Endothelial cell (in vitro differentiated cells): ENCODE results near the gene GRAMD2A. TPM values are rescaled to one million over a fixed set of nuclear protein-coding genes. Genes with fewer than 3 reads are reported as not detected.

Experiments used
- DNase-seq: peaks from one replicate; pipeline ENCODE4 v3.0.0; 2021; ENCODE audit warnings: low spot score
- H3K27ac Mint-ChIP-seq: one replicate; pipeline ENCODE4 v1.8.0; 2021; ENCODE audit warnings: mixed read lengths, inconsistent platforms; ENCODE audit not compliant: unreplicated experiment
- H3K27me3 Mint-ChIP-seq: one replicate; pipeline ENCODE4 v1.8.0; 2021; ENCODE audit warnings: mild to moderate bottlenecking, moderate library complexity, mixed read lengths, inconsistent platforms; ENCODE audit not compliant: unreplicated experiment
- H3K36me3 Mint-ChIP-seq: one replicate; pipeline ENCODE4 v1.8.0; 2021; ENCODE audit warnings: mild to moderate bottlenecking, low read depth, mixed read lengths, inconsistent platforms; ENCODE audit not compliant: unreplicated experiment
- H3K4me1 Mint-ChIP-seq: one replicate; pipeline ENCODE4 v1.8.0; 2021; ENCODE audit warnings: mild to moderate bottlenecking, mixed read lengths, inconsistent platforms; ENCODE audit not compliant: unreplicated experiment
- H3K4me3 Mint-ChIP-seq: one replicate; pipeline ENCODE4 v1.8.0; 2021; ENCODE audit warnings: mild to moderate bottlenecking, mixed read lengths, inconsistent platforms; ENCODE audit not compliant: unreplicated experiment
- H3K9me3 Mint-ChIP-seq: one replicate; pipeline ENCODE4 v1.8.0; 2021; ENCODE audit warnings: mixed read lengths, inconsistent platforms; ENCODE audit not compliant: unreplicated experiment
- total RNA-seq: library from RNA; stranded (reverse); fragmentation: NEBNext Ultra II Directional; extraction: Animal tissue kit (Norgen Biotek cat#: 25700); gene quantifications from one replicate; pipeline ENCODE4 v1.2.1, GENCODE V29; 2021; ENCODE audit not compliant: unreplicated experiment
- TF ChIP-seq, protein P1 (sequence below): fragments of 200-600 bp; sonication (generic); IDR thresholded peaks from one replicate; pipeline ENCODE4 v1.5.0; 2021; ENCODE audit warnings: antibody characterized with exemption; ENCODE audit not compliant: unreplicated experiment

The GRAMD2A gene
- total RNA-seq, 1 donor from 2014 or later = 0.31 TPM

DNA sequence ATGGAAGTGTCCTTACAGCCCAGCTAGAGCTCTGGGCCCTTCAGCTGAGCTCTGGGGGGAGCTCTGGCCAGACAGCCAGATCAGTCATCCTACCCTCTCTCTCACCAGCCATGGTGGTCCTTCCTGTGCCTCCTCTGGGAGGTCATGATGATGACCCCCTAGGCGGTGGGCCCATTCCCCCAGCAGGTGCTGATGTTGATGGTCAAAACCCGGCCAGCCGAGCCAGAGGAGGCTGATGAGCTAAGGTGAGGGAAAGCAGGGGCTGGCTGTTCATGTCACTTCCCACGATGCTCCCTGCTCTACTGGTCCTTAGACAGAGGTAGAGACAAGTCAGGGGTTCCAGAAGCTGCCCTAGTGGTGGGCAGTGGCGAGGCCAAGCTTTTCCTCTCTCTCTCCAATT is 35.0 kb downstream of the GRAMD2A start:
- no peak for DNase-seq
- H3K9me3 Mint-ChIP-seq = no peaks in the 10 kb centered on the region
- no peak overlapping the region for H3K4me3 Mint-ChIP-seq
- peaks cover 4% of the 10 kb centered on the region for H3K27me3 Mint-ChIP-seq
- peaks cover 6% of the 10 kb centered on the region for H3K4me1 Mint-ChIP-seq
- TF ChIP-seq, protein P1, sequence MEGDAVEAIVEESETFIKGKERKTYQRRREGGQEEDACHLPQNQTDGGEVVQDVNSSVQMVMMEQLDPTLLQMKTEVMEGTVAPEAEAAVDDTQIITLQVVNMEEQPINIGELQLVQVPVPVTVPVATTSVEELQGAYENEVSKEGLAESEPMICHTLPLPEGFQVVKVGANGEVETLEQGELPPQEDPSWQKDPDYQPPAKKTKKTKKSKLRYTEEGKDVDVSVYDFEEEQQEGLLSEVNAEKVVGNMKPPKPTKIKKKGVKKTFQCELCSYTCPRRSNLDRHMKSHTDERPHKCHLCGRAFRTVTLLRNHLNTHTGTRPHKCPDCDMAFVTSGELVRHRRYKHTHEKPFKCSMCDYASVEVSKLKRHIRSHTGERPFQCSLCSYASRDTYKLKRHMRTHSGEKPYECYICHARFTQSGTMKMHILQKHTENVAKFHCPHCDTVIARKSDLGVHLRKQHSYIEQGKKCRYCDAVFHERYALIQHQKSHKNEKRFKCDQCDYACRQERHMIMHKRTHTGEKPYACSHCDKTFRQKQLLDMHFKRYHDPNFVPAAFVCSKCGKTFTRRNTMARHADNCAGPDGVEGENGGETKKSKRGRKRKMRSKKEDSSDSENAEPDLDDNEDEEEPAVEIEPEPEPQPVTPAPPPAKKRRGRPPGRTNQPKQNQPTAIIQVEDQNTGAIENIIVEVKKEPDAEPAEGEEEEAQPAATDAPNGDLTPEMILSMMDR = peak; percentile 14
- no peak overlapping the region for H3K27ac Mint-ChIP-seq
- no peaks in the 10 kb centered on the region for H3K36me3 Mint-ChIP-seq

DNA sequence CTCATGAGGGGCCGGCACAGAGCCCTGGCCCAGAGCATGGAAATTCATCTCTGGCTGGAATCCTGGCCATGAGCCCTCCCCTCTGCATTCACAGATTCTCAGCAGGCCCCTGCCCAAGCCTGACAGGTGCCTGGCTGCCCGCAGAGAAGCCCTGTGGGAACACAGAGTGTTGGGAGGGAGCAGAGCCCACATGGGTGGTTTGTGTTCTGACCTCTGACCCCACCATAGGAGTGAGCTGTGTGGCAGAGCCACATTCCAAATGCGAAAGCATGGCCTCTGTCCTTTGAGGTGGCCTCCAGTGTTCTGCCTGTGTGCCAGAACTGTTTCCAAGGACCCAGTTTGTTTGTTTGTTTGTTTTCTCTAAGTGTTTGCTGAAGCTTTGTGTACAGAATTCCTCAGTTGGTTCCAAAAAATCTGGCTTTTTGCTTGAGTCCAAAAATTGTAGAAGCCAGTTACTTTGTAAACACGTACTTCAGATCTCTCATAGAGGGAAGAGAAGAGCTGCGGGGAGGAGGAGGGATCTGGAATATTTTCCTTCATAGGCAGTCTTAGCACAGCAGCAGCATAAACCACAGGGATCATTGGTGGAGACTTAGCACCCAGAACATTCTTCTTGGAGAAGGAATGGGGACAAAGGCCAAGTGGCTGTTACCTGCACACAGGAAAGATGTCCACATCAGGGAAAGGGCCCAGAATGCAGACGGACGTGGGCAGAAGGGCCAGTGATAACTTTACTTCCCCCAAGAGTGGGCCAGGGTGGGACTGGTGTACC is 36.0 kb downstream of the GRAMD2A start:
- Mint-ChIP-seq H3K36me3 (no peaks in the 10 kb centered on the region), H3K9me3 (no peaks in the 10 kb centered on the region), H3K4me3 (no peak overlapping the region), H3K4me1 (peaks cover 2% of the 10 kb centered on the region), H3K27me3 (peaks cover 4% of the 10 kb centered on the region), H3K27ac (no peak overlapping the region)
- TF ChIP-seq, protein P1 = no peak
- no peak for DNase-seq

DNA sequence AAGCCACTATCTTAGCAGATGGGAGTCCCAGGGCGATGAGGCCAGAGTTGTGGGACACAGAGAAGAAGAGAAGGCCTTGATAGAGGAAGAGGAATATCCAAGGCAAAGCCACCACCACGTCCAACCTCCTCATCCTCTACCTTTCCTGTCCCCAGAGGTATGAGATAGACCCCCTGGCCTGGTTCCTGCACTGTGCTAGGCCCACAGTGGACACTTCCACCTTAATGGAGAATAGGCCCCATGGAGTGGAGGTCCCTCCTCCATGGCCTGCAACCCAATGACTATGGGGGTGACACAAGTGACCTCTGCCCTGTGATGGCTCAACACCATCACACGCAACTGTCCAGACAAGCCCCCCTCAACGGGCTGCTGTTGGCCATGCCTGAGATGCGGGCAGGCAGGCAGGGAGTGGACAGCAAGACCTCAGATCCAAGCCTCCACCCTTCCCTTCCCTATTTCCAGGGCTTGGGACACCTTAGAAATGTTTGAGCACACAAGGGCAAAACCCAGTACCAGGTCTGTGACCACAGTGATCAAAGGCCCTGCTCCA is 36.8 kb downstream of the GRAMD2A start:
- Mint-ChIP-seq H3K27me3 (peaks cover 4% of the 10 kb centered on the region), H3K4me3 (no peak overlapping the region), H3K9me3 (no peaks in the 10 kb centered on the region), H3K27ac (no peak overlapping the region), H3K36me3 (no peaks in the 10 kb centered on the region), H3K4me1 (peaks cover 2% of the 10 kb centered on the region)
- DNase-seq = no peak
- TF ChIP-seq, protein P1 = no peak

DNA sequence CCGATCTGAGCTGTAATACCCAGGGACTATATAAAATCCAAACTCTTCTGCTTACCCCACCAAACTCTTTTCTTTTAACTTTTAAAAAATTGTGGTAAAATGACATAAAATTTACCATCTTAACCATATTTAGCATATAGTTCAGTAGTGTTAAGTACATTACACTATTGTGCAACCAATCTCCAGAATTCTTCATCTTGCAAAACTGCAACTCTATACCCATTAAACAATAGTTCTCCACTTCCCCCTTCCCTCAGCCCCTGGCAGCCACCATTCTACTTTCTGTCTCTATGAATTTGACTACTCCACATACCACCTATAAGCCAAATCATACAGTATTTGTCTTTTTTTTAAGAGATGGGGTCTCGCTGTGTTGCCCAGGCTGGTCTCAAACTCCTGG is 40.7 kb downstream of the GRAMD2A start:
- Mint-ChIP-seq H3K27ac (no peak overlapping the region), H3K4me3 (no peak overlapping the region), H3K4me1 (no peaks in the 10 kb centered on the region), H3K9me3 (no peaks in the 10 kb centered on the region), H3K36me3 (no peaks in the 10 kb centered on the region), H3K27me3 (peaks cover 4% of the 10 kb centered on the region)
- no peak for DNase-seq
- TF ChIP-seq, protein P1 = no peak
